Measurements from ENCODE around the gene FEZF1. TPM values are rescaled to one million over a fixed set of nuclear protein-coding genes. Genes with fewer than 3 reads are reported as not detected.
"Not testable (repeated sequence)": the region's sequence is repeated elsewhere in the genome, so short reads cannot be mapped to it uniquely, and the experiment has no call there.

The FEZF1 gene
- total and polyA plus RNA-seq, 10 donors, result 0.04 TPM; not detected in 9

GRCh38 chr7:122290476-122290875 lies 14.1 kb downstream of the FEZF1 start:
- Histone ChIP-seq H3K9me3 (peaks cover 0 to 41% (median 19%) of the 10 kb centered on the region in 8 donors), H3K4me1 (no peaks in the 10 kb centered on the region), H3K27me3 (replicated peaks in 1 of 7) (peaks cover 0 to 8% (median 1%) of the 10 kb centered on the region in 7 donors), H3K4me3 (no peak overlapping the region), H3K27ac (no peak overlapping the region), H3K36me3 (no peaks in the 10 kb centered on the region)
- intact Hi-C loops (cut with DNase I; ENCODE audit: low total_unique reads), result no loop called here
- 77 to 92% (median 81%) methylated on average over 1 of the region's 1 CpG for WGBS, 5 donors
- no peak for DNase-seq
- TF ChIP-seq CTCF (IDR thresholded peaks at IDR 0.05 in 8 of 11, conservative IDR thresholded peaks at IDR 0.05 in 3 of 11) (no peak), POLR2A (IDR thresholded peaks at IDR 0.05) (no peak), POLR2AphosphoS5 (IDR thresholded peaks at IDR 0.05) (no peak)

- H3K27ac ChIP-seq, result no peak overlapping the region
- WGBS, 5 donors, result 25 to 75% (median 33%) methylated on average over 1 of the region's 1 CpG
- no peak for DNase-seq
- H3K4me3 ChIP-seq, result no peak overlapping the region
- TF ChIP-seq POLR2AphosphoS5 (IDR thresholded peaks at IDR 0.05), result no peak
- no peak for TF ChIP-seq POLR2A (IDR thresholded peaks at IDR 0.05)
- no peak for TF ChIP-seq CTCF (IDR thresholded peaks at IDR 0.05 in 8 of 11, conservative IDR thresholded peaks at IDR 0.05 in 3 of 11)
- no peaks in the 10 kb centered on the region for H3K36me3 ChIP-seq
- intact Hi-C loops (cut with DNase I; ENCODE audit: low total_unique reads), result no loop called here
- H3K9me3 ChIP-seq, result peaks cover 0 to 41% (median 19%) of the 10 kb centered on the region in 8 donors
- no peaks in the 10 kb centered on the region for H3K4me1 ChIP-seq
- peaks cover 0 to 5% (median 0%) of the 10 kb centered on the region in 7 donors for H3K27me3 ChIP-seq (replicated peaks in 1 of 7)
Observed at GRCh38 chr7:122289426-122289825, 15.1 kb downstream of the FEZF1 start.

- H3K27me3 ChIP-seq (replicated peaks in 1 of 7); H3K4me1 ChIP-seq; DNase-seq; H3K4me3 ChIP-seq; H3K36me3 ChIP-seq; intact Hi-C loops (cut with DNase I; ENCODE audit: low total_unique reads); H3K27ac ChIP-seq: not testable (repeated sequence)
- 83 to 95% (median 89%) methylated on average over 14 to 16 of the region's 24 CpGs for WGBS, 5 donors
- H3K9me3 ChIP-seq, result peaks cover 0 to 10% (median under 1%) of the 10 kb centered on the region in 8 donors
Observed at GRCh38 chr7:122284608-122285007, 19.9 kb downstream of the FEZF1 start.

DNA sequence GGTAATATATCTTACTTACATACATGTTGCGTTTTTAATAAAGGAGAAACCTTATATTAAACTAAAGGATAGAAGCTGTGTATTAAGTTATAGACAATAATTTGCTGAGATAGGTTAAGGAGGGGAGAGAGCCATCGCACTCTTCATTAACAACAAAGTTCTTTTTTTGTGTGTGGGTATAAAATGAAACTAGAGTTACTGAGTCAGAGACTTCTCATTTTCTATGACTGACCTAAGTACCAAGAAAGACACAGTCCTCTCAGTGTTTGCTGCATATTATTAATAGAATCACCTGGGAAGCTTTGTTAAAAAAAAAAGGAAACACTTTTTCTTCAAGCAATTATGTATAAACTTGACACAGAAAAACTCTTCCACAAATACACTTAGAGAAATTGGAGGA lies 31.4 kb downstream of the FEZF1 start:
- no peak overlapping the region for H3K27ac ChIP-seq
- TF ChIP-seq POLR2A (IDR thresholded peaks at IDR 0.05), result no peak
- no peak for TF ChIP-seq CTCF (IDR thresholded peaks at IDR 0.05 in 8 of 11, conservative IDR thresholded peaks at IDR 0.05 in 3 of 11)
- no peak for TF ChIP-seq POLR2AphosphoS5 (IDR thresholded peaks at IDR 0.05)
- 79 to 90% (median 82%) methylated on average over 2 of the region's 2 CpGs for WGBS, 5 donors
- no peak for DNase-seq
- H3K36me3 ChIP-seq, result no peaks in the 10 kb centered on the region
- H3K9me3 ChIP-seq, result no peaks in the 10 kb centered on the region
- no peaks in the 10 kb centered on the region for H3K4me1 ChIP-seq
- intact Hi-C loops (cut with DNase I; ENCODE audit: low total_unique reads), result no loop called here
- H3K4me3 ChIP-seq, result no peak overlapping the region
- no peaks in the 10 kb centered on the region for H3K27me3 ChIP-seq (replicated peaks in 1 of 7)

- intact Hi-C loops (cut with DNase I; ENCODE audit: low total_unique reads), result no loop called here
- H3K36me3 ChIP-seq, result no peaks in the 10 kb centered on the region
- DNase-seq, result no peak
- H3K27ac ChIP-seq, result no peak overlapping the region
- no peaks in the 10 kb centered on the region for H3K4me1 ChIP-seq
- 33 to 55% (median 42%) methylated on average over 1 of the region's 1 CpG for WGBS, 5 donors
- H3K4me3 ChIP-seq, result no peak overlapping the region
- no peaks in the 10 kb centered on the region for H3K9me3 ChIP-seq
- no peaks in the 10 kb centered on the region for H3K27me3 ChIP-seq (replicated peaks in 1 of 7)
- TF ChIP-seq CTCF (IDR thresholded peaks at IDR 0.05 in 8 of 11, conservative IDR thresholded peaks at IDR 0.05 in 3 of 11), result no peak
Observed at GRCh38 chr7:122269241-122269640, 35.3 kb downstream of the FEZF1 start.
